Activated CD4-positive, alpha-beta T cell treated with anti-CD3 and anti-CD28 coated beads for 24 hours (primary cell): Measurements from ENCODE around the gene TRPV2.
A peak's percentile ranks its signal among the peaks of the same experiment; 100 is the strongest.

Experiments used
- DNase-seq, 2 donors: peaks; one replicate each; pipeline ENCODE4 v3.0.0-alpha.2; 2020; ENCODE audit warnings: low read depth in 2 of 2

The TRPV2 gene

GRCh38 chr17:16406742-16407674, 8.4 kb upstream of the TRPV2 start:
- no peak for DNase-seq

DNA sequence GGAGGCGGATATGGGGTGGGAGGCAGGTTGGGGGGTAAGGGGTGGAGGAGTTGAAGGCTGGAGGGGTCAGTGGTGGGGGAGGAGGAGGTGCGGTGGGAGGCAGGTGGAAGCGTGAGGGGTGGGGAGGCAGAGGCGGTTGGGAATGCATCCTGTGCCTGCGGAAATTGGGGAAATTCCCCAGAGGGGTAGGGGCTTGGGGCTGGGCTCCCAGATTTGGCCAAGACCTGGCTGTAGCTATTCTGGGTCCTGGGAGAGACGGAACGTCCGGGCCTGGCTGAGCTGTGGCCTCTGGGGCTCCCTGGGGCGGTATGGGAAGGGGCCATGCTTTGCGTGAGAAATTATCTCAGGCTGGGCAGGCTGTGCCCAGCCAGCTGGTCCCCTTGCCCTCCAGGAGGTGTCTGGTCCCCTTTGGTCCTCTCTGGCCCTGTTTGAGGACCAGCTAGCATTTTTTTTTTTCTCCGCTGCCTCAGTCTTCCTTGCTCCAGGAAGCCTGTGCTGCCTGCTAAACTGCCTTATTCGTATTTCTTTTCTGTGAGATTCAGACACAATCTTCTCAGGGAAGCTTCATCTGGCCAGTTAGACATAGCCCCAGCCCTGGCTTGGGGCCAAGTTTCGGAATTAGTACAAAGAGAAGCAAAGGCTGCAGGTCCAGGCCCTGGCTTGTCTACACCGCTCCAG, 7.3 kb upstream of the TRPV2 start:
- no peak for DNase-seq

DNA sequence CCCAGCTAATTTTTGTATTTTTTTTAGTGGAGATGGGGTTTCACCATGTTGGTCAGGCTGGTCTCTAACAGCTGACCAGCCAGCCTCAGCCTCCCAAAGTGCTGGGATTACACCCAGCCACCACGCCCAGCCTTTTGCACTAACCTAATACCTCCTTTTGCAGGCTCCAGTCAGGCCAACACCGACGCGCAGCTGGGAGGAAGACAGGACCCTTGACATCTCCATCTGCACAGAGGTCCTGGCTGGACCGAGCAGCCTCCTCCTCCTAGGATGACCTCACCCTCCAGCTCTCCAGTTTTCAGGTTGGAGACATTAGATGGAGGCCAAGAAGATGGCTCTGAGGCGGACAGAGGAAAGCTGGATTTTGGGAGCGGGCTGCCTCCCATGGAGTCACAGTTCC, 2.0 kb downstream of the TRPV2 start:
- no peak for DNase-seq

DNA sequence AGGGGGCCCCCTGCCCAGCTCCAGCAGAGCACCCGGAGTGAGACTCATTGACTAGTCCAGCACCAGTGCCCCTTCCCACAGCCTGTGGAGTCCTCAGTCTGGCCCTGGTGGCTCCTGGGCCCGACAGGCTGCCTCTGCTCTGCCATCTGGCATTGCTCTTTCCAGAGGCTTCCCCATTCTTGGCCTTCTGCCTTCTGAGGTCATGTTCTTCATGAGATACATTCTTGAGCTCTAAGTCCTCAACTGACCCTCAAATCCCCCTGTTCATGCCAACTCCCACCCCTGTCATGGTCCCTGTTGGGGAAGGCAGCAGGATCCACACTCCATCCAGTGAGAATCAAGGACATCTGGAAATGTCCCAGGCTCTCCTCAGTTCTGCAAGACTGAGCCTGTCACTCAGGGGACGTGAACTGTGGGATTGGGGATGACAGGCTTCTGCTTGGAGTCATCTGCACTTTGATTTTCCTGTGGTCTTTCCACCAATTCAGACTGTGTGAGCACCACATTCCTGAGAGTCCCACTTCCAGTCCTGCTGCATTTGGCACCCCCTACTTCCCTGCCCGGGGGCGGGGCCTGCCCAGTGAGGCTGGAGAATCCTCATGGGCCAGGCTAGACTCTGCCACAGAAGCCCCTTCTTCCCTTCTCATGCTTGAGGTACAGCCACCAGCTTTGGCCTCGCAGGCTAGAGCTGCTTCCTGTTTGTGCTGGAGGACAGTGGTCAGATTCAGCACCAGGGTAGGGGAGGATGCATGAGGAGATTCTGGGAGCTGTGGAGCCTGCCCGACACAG, 2.7 kb downstream of the TRPV2 start:
- DNase-seq, result no peak

GRCh38 chr17:16418685-16419068, 3.3 kb downstream of the TRPV2 start:
- no peak for DNase-seq

- DNase-seq, result peak in 1 of 2 donors; percentile 45
These were observed 3.9 kb downstream of the TRPV2 start for GRCh38 chr17:16419074-16419928.

GRCh38 chr17:16419929-16420271, 4.5 kb downstream of the TRPV2 start:
- no peak for DNase-seq

- no peak for DNase-seq
These were observed 7.0 kb downstream of the TRPV2 start for GRCh38 chr17:16422416-16422815.

DNA sequence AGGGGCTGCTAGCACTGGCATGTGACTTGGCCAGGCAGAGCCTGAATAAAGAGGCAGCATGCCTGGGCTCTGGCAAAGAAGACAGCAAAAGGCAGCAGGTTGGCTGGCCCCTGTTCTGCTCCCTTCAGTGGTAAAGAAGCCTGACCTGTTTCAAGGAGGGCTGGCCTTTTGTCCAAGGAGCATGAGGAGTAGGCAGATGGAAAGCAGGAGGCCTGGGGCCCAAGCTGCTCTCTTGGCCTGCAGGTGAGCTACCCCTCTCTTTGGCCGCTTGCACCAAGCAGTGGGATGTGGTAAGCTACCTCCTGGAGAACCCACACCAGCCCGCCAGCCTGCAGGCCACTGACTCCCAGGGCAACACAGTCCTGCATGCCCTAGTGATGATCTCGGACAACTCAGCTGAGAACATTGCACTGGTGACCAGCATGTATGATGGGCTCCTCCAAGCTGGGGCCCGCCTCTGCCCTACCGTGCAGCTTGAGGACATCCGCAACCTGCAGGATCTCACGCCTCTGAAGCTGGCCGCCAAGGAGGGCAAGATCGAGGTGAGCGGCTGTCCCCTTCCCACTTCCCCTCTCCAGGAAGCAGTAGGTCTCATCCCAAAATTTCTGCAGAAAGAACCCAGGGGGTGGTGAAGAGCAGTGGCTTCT, 8.0 kb downstream of the TRPV2 start:
- DNase-seq, result no peak

DNA sequence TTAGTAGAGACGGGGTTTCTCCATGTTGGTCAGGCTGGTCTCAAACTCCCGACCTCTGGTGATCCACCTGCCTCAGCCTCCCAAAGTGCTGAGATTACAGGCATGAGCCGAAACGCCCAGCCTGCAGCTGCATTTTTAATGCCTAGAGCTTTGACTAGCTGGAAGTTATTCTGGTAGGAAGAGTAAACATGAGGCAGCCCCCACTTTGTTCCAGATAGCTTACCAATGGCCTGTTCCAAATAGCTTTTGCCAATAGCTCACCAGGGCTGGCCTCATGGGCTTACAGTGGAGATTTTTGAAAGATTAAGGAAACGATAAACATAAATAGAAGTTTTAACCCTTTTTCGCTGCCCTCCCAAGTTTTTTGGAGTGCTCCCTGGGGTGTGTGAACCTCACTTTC, 9.8 kb downstream of the TRPV2 start:
- no peak for DNase-seq

DNA sequence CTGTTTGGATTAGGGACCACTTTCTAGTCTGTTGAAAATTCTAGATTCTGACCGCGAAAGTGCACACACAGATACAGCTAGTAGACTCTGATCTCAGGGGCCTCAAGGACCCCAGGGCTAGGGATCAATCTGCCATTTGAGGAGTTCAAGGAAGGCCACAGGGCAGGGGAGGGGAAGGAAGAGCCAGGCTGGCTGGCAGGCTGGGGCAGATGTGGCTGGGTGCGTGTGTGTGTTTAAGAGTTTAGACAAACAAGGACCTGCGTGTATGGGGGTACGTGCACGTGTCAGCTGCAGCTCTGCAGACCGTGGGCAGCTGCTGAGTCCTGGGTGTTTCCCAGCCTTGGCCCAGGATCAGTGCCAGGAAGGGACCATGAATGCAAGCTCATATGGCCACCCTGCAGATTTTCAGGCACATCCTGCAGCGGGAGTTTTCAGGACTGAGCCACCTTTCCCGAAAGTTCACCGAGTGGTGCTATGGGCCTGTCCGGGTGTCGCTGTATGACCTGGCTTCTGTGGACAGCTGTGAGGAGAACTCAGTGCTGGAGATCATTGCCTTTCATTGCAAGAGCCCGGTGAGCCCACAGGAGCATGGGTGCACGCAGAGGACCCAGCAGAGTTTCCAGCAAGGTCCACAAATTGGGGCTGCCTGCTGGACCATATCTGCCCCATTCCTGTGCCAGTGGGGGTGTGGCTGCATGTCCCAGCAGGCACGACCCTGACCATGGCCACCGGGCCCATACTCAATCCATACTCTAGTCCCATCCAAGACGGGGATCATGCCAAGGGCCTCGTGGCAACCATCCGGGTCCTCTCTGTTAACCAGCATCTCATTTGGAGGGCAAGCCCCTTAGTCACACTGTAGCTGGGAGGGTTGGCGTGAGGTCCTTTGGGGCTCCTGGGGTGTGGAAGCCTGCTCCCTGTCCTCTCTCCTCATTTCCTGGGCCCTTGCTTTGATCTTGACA, 10.6 kb downstream of the TRPV2 start:
- no peak for DNase-seq

DNA sequence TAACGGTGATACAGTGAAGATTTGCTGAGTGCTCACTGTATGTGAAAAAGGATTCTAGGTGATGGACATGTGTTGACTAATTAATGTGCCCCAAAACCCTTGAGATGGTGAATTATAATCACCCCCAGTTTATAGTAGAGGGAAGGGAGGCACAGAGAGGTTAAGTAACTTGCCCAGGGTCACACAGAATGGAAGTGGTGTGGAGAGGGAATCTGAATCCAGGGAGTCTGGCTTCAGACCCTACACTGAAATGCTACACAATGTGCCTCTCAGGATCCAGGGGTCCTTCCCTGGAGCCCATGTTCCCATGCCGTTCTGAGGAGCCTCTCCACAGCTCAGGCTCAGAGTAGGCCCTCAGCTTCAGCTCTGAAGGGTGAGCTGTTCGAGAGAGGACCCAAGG, 11.6 kb downstream of the TRPV2 start:
- no peak for DNase-seq

DNA sequence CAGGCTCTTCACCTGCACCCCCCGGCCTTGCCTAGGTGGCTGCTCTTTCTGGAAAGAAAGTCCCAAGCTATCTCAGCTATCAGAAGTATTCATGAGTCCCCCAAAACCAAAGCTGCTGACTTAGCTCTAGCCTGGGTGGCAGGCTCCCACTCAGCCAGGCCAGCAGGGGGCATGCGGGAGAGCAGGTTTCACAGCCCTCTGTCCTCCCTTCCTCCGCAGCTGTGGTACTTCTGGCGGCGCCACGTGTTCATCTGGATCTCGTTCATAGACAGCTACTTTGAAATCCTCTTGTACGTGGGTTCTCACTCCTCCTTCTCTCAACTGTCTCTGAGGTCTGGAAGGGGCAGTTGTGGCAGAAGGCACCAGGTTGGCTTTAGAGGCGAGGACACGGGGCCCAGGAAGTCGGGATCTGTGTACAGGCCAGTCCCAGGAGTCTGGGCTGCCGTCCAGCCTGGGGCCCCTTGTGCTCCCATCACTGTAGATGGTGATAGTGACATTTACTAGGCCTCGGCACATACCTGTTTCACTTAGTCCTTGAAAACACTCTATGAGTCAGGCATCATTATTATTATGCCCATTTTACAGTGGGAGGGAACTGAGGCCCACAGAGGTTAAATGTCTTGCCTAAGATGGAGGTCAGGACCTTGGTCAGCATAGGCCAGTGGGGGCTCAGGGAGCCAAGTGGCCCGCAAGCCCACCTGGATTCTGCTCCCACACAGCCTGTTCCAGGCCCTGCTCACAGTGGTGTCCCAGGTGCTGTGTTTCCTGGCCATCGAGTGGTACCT, 12.9 kb downstream of the TRPV2 start:
- no peak for DNase-seq

- no peak for DNase-seq
These were observed 13.7 kb downstream of the TRPV2 start for GRCh38 chr17:16429083-16429482.

DNA sequence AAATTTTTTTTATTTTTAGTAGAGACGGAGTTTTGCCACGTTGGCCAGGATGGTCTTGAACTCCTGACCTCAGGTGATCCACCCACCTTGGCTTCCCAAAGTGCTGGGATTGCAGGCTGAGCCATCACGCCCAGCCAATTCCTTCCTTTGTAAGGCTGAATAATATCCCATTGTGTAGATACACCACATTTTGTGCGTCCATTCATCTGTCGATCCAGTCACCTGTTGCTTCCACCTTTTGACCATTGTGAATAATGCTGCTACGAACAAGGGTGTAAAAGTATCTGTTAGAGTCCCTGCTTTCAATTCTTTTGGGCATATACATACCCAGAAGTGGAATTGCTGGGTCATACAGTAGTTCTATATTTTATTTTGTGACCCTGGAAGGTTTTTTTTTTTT, 15.3 kb downstream of the TRPV2 start:
- DNase-seq, result no peak

DNA sequence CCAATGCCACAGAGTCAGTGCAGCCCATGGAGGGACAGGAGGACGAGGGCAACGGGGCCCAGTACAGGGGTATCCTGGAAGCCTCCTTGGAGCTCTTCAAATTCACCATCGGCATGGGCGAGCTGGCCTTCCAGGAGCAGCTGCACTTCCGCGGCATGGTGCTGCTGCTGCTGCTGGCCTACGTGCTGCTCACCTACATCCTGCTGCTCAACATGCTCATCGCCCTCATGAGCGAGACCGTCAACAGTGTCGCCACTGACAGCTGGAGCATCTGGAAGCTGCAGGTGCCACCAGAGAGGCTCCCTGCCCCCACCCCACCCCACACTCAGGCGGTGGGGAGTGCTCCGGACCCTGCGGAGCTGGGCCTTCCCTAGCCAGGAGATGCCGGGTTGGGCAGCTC, 16.6 kb downstream of the TRPV2 start:
- no peak for DNase-seq

DNA sequence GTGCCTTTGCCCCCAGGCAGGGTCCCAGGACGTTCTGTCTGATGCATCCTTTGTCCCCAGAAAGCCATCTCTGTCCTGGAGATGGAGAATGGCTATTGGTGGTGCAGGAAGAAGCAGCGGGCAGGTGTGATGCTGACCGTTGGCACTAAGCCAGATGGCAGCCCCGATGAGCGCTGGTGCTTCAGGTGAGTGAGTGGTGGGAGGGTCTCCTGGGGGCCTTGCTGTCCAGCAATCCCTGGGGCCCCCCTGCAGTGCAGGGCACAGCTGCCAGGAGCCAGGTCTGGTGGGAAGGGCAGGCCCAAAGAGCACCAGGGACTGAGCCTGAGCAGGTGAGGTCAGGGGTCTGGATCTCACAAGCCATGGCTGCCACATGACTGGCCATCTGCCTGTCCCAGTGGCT, 18.1 kb downstream of the TRPV2 start:
- no peak for DNase-seq

DNA sequence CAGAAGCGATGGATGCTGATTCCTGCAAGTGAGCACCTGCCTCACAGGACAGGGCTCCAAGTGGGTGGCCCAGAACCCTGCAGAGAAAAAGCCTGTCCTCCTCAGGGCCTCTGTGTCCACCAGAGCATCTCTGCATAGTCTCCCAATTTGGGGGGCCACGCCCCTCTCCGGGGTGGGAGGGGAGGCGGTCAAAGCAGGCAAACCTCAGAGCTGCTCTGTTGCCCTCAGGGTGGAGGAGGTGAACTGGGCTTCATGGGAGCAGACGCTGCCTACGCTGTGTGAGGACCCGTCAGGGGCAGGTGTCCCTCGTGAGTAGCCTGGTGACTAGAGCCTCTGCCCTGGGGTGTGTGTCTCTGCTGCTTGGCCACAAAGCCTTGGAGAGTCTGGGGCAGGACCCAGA, 19.3 kb downstream of the TRPV2 start:
- DNase-seq, result no peak
